PC-3 (cell line): Measurements from ENCODE around the gene OGA. TPM values are rescaled to one million over a fixed set of nuclear protein-coding genes. Genes with fewer than 3 reads are reported as not detected.

Source experiments
- ATAC-seq: fragments of 200-7000 bp; cut with Tn5 transposase; 2 replicates; pipeline ENCODE4 v1.9.1; 2020; ENCODE audit warnings: mild to moderate bottlenecking, moderate library complexity
- BruUV-seq: library from RNA; stranded (reverse); fragments of 400-500 nt; replicated peaks from 2 replicates; lab custom pipeline; 2021; lab: Mats Ljungman, UMichigan
- CTCF ChIA-PET: fragments of 300-600 bp; sonication (Branson Sonifier 250); formaldehyde crosslinking; loops from one replicate; lab custom pipeline; 2022; ENCODE audit warnings: antibody characterized with exemption; lab: Charles Lee
- POLR2A ChIA-PET: fragments of 300-600 bp; sonication (Branson Sonifier 250); formaldehyde crosslinking; loops from one replicate; lab custom pipeline; 2022; ENCODE audit warnings: antibody characterized with exemption; ENCODE audit not compliant: unreplicated experiment; lab: Charles Lee
- DNase-seq: peaks from one replicate; pipeline ENCODE4 v3.0.0-alpha.2; 2015
- H2AFZ ChIP-seq: fragments of 300-600 bp; sonication (generic); 2 replicates; pipeline ENCODE4 v1.6.0; 2016; ENCODE audit warnings: antibody characterized with exemption, low read length
- H3F3A ChIP-seq: fragments of 300-600 bp; sonication (generic); one replicate; pipeline ENCODE4 v1.6.0; 2017; ENCODE audit warnings: antibody characterized with exemption, low read length, control low read depth, mild to moderate bottlenecking; ENCODE audit not compliant: unreplicated experiment
- H3K27ac ChIP-seq: fragments of 300-600 bp; sonication (generic); 2 replicates; pipeline ENCODE4 v1.5.1; 2016; ENCODE audit warnings: mild to moderate bottlenecking, low read length
- H3K27me3 ChIP-seq: fragments of 300-600 bp; sonication (generic); 2 replicates; pipeline ENCODE4 v1.6.1; 2016; ENCODE audit warnings: low read length, mixed read lengths
- H3K36me3 ChIP-seq: fragments of 300-600 bp; sonication (generic); 2 replicates; pipeline ENCODE4 v1.6.1; 2016; ENCODE audit warnings: low read depth, mixed run types, low read length, mixed read lengths
- H3K4me1 ChIP-seq: fragments of 300-600 bp; sonication (generic); 2 replicates; pipeline ENCODE4 v1.5.1; 2016; ENCODE audit warnings: low read length; ENCODE audit not compliant: insufficient read depth
- H3K4me2 ChIP-seq: fragments of 300-600 bp; sonication (generic); 2 replicates; pipeline ENCODE4 v1.6.0; 2016; ENCODE audit warnings: low read length
- H3K4me3 ChIP-seq: fragments of 300-600 bp; sonication (generic); 2 replicates; pipeline ENCODE4 v1.5.1; 2016; ENCODE audit warnings: mild to moderate bottlenecking, low read length, mixed read lengths
- H3K79me2 ChIP-seq: fragments of 300-600 bp; sonication (generic); 2 replicates; pipeline ENCODE4 v1.6.1; 2017; ENCODE audit warnings: low read length, mixed read lengths
- H3K9ac ChIP-seq: fragments of 300-600 bp; sonication (generic); 2 replicates; pipeline ENCODE4 v1.6.0; 2016; ENCODE audit warnings: mild to moderate bottlenecking, low read length
- H3K9me2 ChIP-seq: fragments of 300-600 bp; sonication (generic); replicated peaks from 2 replicates; pipeline ENCODE4 v1.6.1; 2016; ENCODE audit warnings: mixed run types, low read length, mixed read lengths
- H3K9me3 ChIP-seq: fragments of 300-600 bp; sonication (generic); 2 replicates; pipeline ENCODE4 v1.6.1; 2016; ENCODE audit warnings: low read length, mixed read lengths
- H4K20me1 ChIP-seq: fragments of 300-600 bp; sonication (generic); 2 replicates; pipeline ENCODE4 v1.6.1; 2016; ENCODE audit warnings: low read length, mixed read lengths
- EZH2 ChIP-seq: fragments of 300-600 bp; sonication (generic); IDR thresholded peaks from one replicate; pipeline ENCODE4 v1.6.1; 2017; ENCODE audit warnings: antibody characterized with exemption, mild to moderate bottlenecking, low read length; ENCODE audit not compliant: unreplicated experiment
- EZH2phosphoT487 ChIP-seq: fragments of 300-600 bp; sonication (generic); IDR thresholded peaks from 2 replicates; pipeline ENCODE4 v1.6.1; 2018; ENCODE audit warnings: mild to moderate bottlenecking, antibody characterized with exemption, low read length, borderline replicate concordance
- intact Hi-C: fragments of 100-400 bp; cut with micrococcal nuclease; formaldehyde crosslinking; loops from 2 replicates; pipeline ENCODE4 v1.9.0; 2023
- total RNA-seq: library from RNA; depleted of rRNA; stranded (reverse); fragments of >200 nt; gene quantifications from 2 replicates; pipeline ENCODE4 v1.2.3, GENCODE V29; 2014
- TF ChIP-seq, protein P1 (sequence below): fragments of 300-600 bp; sonication (generic); conservative IDR thresholded peaks from 2 replicates; pipeline ENCODE4 v1.5.1; 2017; ENCODE audit warnings: antibody characterized with exemption, low read depth, mild to moderate bottlenecking, low read length

The OGA gene
- total RNA-seq, 1 experiment from 2014 or later: 42.7 TPM

DNA sequence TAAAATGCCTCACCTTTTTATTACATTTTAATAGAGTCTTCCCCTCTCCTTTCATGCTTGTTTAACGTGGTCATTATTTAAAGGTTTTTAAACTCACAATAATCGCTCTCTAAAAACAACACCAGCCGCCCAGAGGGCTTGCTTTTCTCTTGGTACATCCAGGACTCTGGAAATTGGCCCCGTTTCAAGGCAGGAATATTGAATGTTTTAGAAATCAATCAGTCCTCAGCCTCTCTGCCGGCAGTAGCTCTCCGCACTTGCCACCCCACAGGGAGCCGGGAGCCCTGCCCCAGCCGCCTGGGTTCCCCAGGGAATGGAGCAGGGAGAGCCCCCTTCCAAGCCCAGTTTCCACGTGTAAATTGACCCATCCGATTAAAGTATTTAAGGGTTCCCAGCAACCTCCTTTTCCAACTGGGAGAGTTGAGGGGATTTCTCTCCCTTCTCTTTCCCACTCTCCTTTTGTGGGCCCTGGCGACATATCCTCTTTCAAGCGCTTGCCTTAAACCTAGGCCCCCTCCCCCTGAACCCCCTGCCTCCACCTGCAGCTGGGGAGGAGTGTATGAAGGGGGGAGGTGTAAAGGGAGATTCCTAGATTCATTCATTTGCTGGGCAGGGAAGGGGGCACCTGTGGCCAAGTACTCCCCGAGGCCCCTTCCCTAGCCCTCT, 44.2 kb downstream of the OGA start:
- Histone ChIP-seq H3F3A (no peaks in the 10 kb centered on the region), H3K27me3 (peaks cover 9% of the 10 kb centered on the region; the same call in 1 of the 2 replicates), H3K36me3 (no peaks in the 10 kb centered on the region), H3K9me3 (no peaks in the 10 kb centered on the region), H3K79me2 (no peaks in the 10 kb centered on the region), H3K27ac (no peak overlapping the region), H3K4me3 (no peak overlapping the region), H3K9ac (no peak overlapping the region), H4K20me1 (no peaks in the 10 kb centered on the region), H3K4me2 (no peak overlapping the region), H2AFZ (no peak overlapping the region), H3K9me2 (no peaks in the 10 kb centered on the region), H3K4me1 (no peaks in the 10 kb centered on the region)
- ChIA-PET POLR2A (no interaction called here), CTCF (no interaction called here)
- no peak for ATAC-seq
- DNase-seq: no peak
- no TSS peak for BruUV-seq
- TF ChIP-seq, protein P1, sequence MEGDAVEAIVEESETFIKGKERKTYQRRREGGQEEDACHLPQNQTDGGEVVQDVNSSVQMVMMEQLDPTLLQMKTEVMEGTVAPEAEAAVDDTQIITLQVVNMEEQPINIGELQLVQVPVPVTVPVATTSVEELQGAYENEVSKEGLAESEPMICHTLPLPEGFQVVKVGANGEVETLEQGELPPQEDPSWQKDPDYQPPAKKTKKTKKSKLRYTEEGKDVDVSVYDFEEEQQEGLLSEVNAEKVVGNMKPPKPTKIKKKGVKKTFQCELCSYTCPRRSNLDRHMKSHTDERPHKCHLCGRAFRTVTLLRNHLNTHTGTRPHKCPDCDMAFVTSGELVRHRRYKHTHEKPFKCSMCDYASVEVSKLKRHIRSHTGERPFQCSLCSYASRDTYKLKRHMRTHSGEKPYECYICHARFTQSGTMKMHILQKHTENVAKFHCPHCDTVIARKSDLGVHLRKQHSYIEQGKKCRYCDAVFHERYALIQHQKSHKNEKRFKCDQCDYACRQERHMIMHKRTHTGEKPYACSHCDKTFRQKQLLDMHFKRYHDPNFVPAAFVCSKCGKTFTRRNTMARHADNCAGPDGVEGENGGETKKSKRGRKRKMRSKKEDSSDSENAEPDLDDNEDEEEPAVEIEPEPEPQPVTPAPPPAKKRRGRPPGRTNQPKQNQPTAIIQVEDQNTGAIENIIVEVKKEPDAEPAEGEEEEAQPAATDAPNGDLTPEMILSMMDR: no peak
- TF ChIP-seq EZH2 (no peak), EZH2phosphoT487 (no peak)
- intact Hi-C loops: no loop called here

GRCh38 chr10:101772895-101773761, 45.1 kb downstream of the OGA start:
- Histone ChIP-seq H3K9me3 (no peaks in the 10 kb centered on the region), H2AFZ (no peak overlapping the region), H3K36me3 (no peaks in the 10 kb centered on the region), H3K4me1 (no peaks in the 10 kb centered on the region), H3K79me2 (no peaks in the 10 kb centered on the region), H3K27me3 (peaks cover 9% of the 10 kb centered on the region; the same call in 1 of the 2 replicates), H4K20me1 (no peaks in the 10 kb centered on the region), H3K9ac (no peak overlapping the region), H3F3A (no peaks in the 10 kb centered on the region), H3K4me2 (no peak overlapping the region), H3K4me3 (no peak overlapping the region), H3K27ac (no peak overlapping the region), H3K9me2 (no peaks in the 10 kb centered on the region)
- TF ChIP-seq EZH2phosphoT487: no peak
- TF ChIP-seq EZH2: no peak
- TF ChIP-seq, protein P1: no peak
- CTCF ChIA-PET: no interaction called here
- POLR2A ChIA-PET: no interaction called here
- no peak for DNase-seq
- BruUV-seq: no TSS peak
- intact Hi-C loops: no loop called here
- ATAC-seq: no peak
